Body of pancreas (tissue), 4 donors: Measurements from ENCODE around the gene CCNL2. TPM values are rescaled to one million over a fixed set of nuclear protein-coding genes. Genes with fewer than 3 reads are reported as not detected.
"Not testable (repeated sequence)": the region's sequence is repeated elsewhere in the genome, so short reads cannot be mapped to it uniquely, and the experiment has no call there.

Experiments
- ATAC-seq: fragments of 150-250 bp; one replicate; pipeline ENCODE4 v1.9.1; 2016
- DNase-seq, 4 donors: peaks; one replicate each; pipeline ENCODE4 v3.0.0-alpha.2; 2019
- H3K27ac ChIP-seq, 4 donors: fragments of 200-600 bp; sonication (generic); 1 replicate in 3 of 4; 2 replicates in 1 of 4; pipeline versions ENCODE4 v1.5.1 to v1.6.1; 2016 to 2019; ENCODE audit warnings: mild to moderate bottlenecking in 1 of 4, mixed read lengths in 1 of 4, moderate library complexity in 1 of 4
- H3K27me3 ChIP-seq, 2 donors: fragments of 200-600 bp; sonication (generic); one replicate each; pipeline ENCODE4 v1.6.0; 2016; ENCODE audit warnings: mild to moderate bottlenecking in 1 of 2
- H3K36me3 ChIP-seq, 2 donors: fragments of 200-600 bp; sonication (generic); replicated peaks in 1 of 2; 2 replicates each; pipeline ENCODE4 v1.5.1; 2016; ENCODE audit warnings: low read depth in 2 of 2; ENCODE audit not compliant: insufficient read depth in 1 of 2
- H3K4me1 ChIP-seq: fragments of 200-600 bp; sonication (generic); one replicate; pipeline ENCODE4 v1.6.0; 2016
- H3K4me3 ChIP-seq, 2 donors: fragments of 200-600 bp; sonication (generic); 1 replicate in 1 of 2; 2 replicates in 1 of 2; pipeline ENCODE4 v1.5.1; 2016 to 2019
- H3K9me3 ChIP-seq, 3 donors: fragments of 200-600 bp; sonication (generic); 1 replicate in 2 of 3; 2 replicates in 1 of 3; pipeline ENCODE4 v1.5.1; 2016
- POLR2A ChIP-seq, 3 donors: fragments of 450-650 bp; IDR thresholded peaks; one replicate each; pipeline ENCODE4 v1.6.1; 2016; ENCODE audit warnings: antibody characterized with exemption in 3 of 3, mild to moderate bottlenecking in 2 of 3
- WGBS, 2 donors: methylation state at CpG; one replicate each; pipeline ENCODE4 v1.1.5; 2017; 5-methylcytosine and 5-hydroxymethylcytosine counted together
- intact Hi-C: fragments of 100-400 bp; cut with DNase I; formaldehyde crosslinking; loops from one replicate; pipeline ENCODE4 v1.15.1; 2023
- total RNA-seq, 2 donors: library from RNA; depleted of rRNA; stranded (reverse); fragments of >200 nt; gene quantifications; one replicate each; pipeline ENCODE4 v1.1.0, GENCODE V29; 2016
- TF ChIP-seq, protein P1 (sequence below), 7 experiments: fragments of 450-650 bp in 4 of 7; fragments of 200-600 bp in 3 of 7; sonication (generic) in 3 of 7; IDR thresholded peaks; one replicate each; pipeline ENCODE4 v1.5.1; 2016 to 2019; ENCODE audit warnings: antibody characterized with exemption in 7 of 7

The CCNL2 gene
- total RNA-seq, 2 donors from 2014 or later = 225 to 246 TPM

DNA sequence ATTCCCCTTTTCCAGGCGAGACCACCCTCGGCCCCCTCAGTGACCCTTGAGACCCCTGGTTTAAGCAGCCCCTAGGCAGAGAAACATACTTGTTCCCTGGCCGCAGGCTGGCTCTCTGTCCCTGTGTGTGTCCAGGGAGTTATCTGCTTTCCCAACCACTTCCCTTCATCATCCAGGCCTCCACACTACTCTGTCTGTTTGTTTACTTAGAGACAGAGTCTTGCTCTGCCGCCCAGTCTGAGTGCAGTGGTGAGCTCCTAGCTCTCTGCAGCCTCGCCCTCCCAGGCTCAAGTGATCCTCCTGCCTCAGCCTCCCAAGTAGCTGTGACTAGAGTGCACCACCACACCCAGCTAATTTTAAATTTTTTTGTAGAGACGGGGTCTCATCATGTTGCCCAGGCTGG is 30.5 kb upstream of the CCNL2 start:
- peak overlapping the region; percentile 78 to 94 (median 93) for H3K27ac ChIP-seq
- no peaks in the 10 kb centered on the region for H3K36me3 ChIP-seq
- no peak for DNase-seq
- H3K9me3 ChIP-seq = no peaks in the 10 kb centered on the region
- no peak overlapping the region for H3K4me3 ChIP-seq
- H3K4me1 ChIP-seq = peaks cover 64% of the 10 kb centered on the region
- intact Hi-C loops = no loop called here
- WGBS, 2 donors = 59 to 66% methylated on average over 6 of the region's 6 CpGs
- no peak for ATAC-seq
- H3K27me3 ChIP-seq = no peaks in the 10 kb centered on the region
- TF ChIP-seq POLR2A (IDR thresholded peaks at IDR 0.05) = no peak
- TF ChIP-seq, protein P1, sequence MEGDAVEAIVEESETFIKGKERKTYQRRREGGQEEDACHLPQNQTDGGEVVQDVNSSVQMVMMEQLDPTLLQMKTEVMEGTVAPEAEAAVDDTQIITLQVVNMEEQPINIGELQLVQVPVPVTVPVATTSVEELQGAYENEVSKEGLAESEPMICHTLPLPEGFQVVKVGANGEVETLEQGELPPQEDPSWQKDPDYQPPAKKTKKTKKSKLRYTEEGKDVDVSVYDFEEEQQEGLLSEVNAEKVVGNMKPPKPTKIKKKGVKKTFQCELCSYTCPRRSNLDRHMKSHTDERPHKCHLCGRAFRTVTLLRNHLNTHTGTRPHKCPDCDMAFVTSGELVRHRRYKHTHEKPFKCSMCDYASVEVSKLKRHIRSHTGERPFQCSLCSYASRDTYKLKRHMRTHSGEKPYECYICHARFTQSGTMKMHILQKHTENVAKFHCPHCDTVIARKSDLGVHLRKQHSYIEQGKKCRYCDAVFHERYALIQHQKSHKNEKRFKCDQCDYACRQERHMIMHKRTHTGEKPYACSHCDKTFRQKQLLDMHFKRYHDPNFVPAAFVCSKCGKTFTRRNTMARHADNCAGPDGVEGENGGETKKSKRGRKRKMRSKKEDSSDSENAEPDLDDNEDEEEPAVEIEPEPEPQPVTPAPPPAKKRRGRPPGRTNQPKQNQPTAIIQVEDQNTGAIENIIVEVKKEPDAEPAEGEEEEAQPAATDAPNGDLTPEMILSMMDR (IDR thresholded peaks at IDR 0.05) = no peak

DNA sequence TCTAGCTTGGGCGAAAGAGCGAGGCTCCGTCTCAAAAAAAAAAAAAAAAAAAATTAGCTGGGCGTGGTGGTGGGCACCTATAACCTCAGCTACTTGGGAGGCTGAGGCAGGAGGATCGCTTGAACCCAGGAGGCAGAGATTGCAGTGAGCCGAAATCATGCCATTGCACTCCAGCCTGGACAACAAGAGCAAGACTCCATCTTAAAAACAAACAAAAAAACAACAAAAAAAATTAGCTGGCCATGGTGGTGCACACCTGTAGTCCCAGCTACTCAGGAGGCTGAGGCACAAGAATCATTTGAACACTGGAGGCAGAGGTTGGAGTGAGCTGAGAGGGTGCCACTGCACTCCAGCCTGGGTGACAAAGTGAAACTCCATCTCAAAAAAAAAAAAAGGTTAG is 29.8 kb upstream of the CCNL2 start:
- ATAC-seq, intact Hi-C loops, DNase-seq, H3K27me3 ChIP-seq, H3K9me3 ChIP-seq, H3K36me3 ChIP-seq, H3K4me3 ChIP-seq: not testable (repeated sequence)
- peaks cover 57% of the 10 kb centered on the region for H3K4me1 ChIP-seq
- peak overlapping the region in 1 of 4 donors; percentile 94 for H3K27ac ChIP-seq
- 93 to 96% methylated on average over 6 of the region's 6 CpGs for WGBS, 2 donors

DNA sequence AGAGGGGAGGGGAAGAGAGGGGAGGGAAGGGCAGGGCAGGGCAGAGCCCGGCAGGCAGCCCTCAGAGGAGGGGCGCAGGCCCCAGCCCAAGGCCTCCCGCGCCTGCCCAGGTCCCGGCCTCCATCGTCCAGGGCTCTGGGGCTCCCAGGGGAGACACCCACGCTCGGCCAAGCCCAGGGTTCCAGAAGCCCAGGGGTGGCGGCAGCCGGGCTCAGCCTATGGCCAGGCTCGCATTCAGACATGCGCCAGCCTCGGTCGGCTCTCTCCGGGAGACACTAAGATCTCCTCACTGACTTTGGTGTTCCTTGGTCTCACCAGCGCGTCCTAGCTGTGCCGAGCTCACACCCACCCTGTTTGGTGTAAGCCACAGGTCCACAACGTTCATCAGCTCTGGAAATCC is 29.0 kb upstream of the CCNL2 start:
- no peaks in the 10 kb centered on the region for H3K27me3 ChIP-seq
- no peaks in the 10 kb centered on the region for H3K36me3 ChIP-seq
- H3K4me1 ChIP-seq = peaks cover 49% of the 10 kb centered on the region
- DNase-seq (no peak), ATAC-seq (no peak)
- no peak overlapping the region for H3K27ac ChIP-seq
- intact Hi-C loops = no loop called here
- WGBS, 2 donors = 81 to 82% methylated on average over 8 to 15 of the region's 19 CpGs
- no peak overlapping the region for H3K4me3 ChIP-seq
- no peaks in the 10 kb centered on the region for H3K9me3 ChIP-seq
- TF ChIP-seq, protein P1 (IDR thresholded peaks at IDR 0.05) = no peak
- TF ChIP-seq POLR2A (IDR thresholded peaks at IDR 0.05) = no peak

DNA sequence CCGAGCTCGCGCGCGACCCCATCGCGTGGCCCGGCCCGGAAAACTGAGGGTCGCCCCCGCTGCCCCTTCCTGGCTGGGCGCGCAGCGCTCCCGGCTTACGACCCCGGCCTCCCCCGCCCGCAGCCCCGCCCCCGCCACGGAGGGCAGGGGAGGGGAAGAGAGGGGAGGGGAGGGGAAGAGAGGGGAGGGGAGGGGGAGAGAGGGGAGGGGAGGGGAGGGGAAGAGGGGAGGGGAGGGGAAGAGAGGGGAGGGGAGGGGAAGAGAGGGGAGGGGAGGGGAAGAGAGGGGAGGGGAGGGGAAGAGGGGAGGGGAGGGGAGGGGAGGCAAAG is 28.6 kb upstream of the CCNL2 start:
- no peak overlapping the region for H3K4me3 ChIP-seq
- no peak for DNase-seq
- H3K27me3 ChIP-seq = no peaks in the 10 kb centered on the region
- intact Hi-C loops = no loop called here
- H3K4me1 ChIP-seq = peaks cover 45% of the 10 kb centered on the region
- no peak for ATAC-seq
- peak overlapping the region in 1 of 4 donors; percentile 34 for H3K27ac ChIP-seq
- no CpG with 5 or more reads among the region's 22 CpGs for WGBS, 2 donors
- H3K9me3 ChIP-seq = no peaks in the 10 kb centered on the region
- TF ChIP-seq POLR2A (IDR thresholded peaks at IDR 0.05) = no peak
- TF ChIP-seq, protein P1 (IDR thresholded peaks at IDR 0.05) = no peak
- no peaks in the 10 kb centered on the region for H3K36me3 ChIP-seq

DNA sequence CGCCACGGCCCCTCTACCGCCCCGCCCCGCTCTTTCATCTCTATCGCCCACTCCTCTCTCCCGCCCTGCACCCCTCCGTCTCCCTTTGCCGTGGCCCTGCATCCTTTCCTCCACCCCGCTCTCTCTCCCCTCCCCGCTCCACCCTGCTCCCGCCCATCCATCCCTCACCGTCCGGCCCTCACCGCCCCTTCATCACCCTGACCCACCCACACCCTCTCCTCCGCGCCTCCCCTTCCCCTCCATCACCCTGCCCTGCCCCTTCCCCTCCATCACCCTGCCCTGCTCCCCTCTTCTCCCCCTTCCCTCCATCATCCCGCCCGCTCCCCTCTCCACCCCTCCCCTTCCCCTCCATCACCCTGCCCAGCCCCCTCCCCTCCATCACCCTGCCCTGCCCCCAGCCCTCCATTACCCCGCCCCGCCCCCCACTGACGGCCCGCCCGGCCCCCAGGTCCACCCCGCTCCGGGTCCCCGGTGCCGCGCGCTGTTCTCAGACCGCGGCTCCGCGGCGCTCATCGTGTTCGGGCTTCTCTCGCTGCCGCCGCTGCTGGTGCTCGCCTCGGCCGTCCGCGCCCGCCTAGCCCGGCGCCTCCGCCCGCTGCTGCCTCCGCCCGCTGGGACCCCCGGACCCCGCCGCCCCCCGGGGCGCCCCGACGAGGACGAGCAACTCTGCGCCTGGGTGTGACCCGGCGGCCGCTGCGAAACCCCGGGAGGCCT is 28.1 kb upstream of the CCNL2 start:
- Histone ChIP-seq H3K27me3 (no peaks in the 10 kb centered on the region), H3K27ac (peak overlapping the region in 1 of 4 donors; percentile 34), H3K4me3 (no peak overlapping the region), H3K9me3 (no peaks in the 10 kb centered on the region), H3K36me3 (no peaks in the 10 kb centered on the region), H3K4me1 (peaks cover 40% of the 10 kb centered on the region)
- ATAC-seq (peak; percentile 26), DNase-seq (no peak)
- intact Hi-C loops = no loop called here
- no peak for TF ChIP-seq POLR2A (IDR thresholded peaks at IDR 0.05)
- TF ChIP-seq, protein P1 (IDR thresholded peaks at IDR 0.05) = no peak
- 63 to 81% methylated on average over 18 to 19 of the region's 66 CpGs for WGBS, 2 donors
